Activated naive CD8-positive, alpha-beta T cell treated with anti-CD3 and anti-CD28 coated beads, Interleukin-2, amount 10 ng/mL, durations not matched to agents 7 days and 5 days (primary cell): Measurements from ENCODE around the gene ADH4. TPM values are rescaled to one million over a fixed set of nuclear protein-coding genes. Genes with fewer than 3 reads are reported as not detected.
"Not testable (repeated sequence)": the region's sequence is repeated elsewhere in the genome, so short reads cannot be mapped to it uniquely, and the experiment has no call there.

ENCODE experiments used
- ATAC-seq: fragments of 150-1000 bp; cut with Tn5 transposase; one replicate; pipeline ENCODE4 v1.10.0; 2021; ENCODE audit warnings: low read depth, moderate library complexity
- POLR2A ChIA-PET: fragments of 350-600 bp; sonication (Branson Sonifier 250); formaldehyde crosslinking; loops from one replicate; lab custom pipeline; 2021; ENCODE audit warnings: antibody characterized with exemption; lab: Charles Lee
- DNase-seq: peaks from one replicate; pipeline ENCODE4 v3.0.0; 2021
- H3K27ac Mint-ChIP-seq: one replicate; pipeline ENCODE4 v1.8.0; 2022; ENCODE audit warnings: mild to moderate bottlenecking, mixed read lengths
- H3K27me3 Mint-ChIP-seq: one replicate; pipeline ENCODE4 v1.8.0; 2022; ENCODE audit warnings: mild to moderate bottlenecking, moderate library complexity, mixed read lengths
- H3K36me3 Mint-ChIP-seq: one replicate; pipeline ENCODE4 v1.8.0; 2021; ENCODE audit warnings: mild to moderate bottlenecking, mixed read lengths
- H3K4me1 Mint-ChIP-seq: one replicate; pipeline ENCODE4 v1.8.0; 2021; ENCODE audit warnings: mixed read lengths
- H3K4me3 Mint-ChIP-seq: one replicate; pipeline ENCODE4 v1.8.0; 2022; ENCODE audit warnings: mild to moderate bottlenecking, moderate library complexity, mixed read lengths
- H3K9me3 Mint-ChIP-seq: one replicate; pipeline ENCODE4 v1.8.0; 2021; ENCODE audit warnings: mixed read lengths
- total RNA-seq, 2 experiments: library from RNA; stranded (reverse); gene quantifications; one replicate each; pipeline ENCODE4 v1.2.3, GENCODE V29; 2021

The ADH4 gene
- total RNA-seq, 2 experiments from 2014 or later, result not detected

DNA sequence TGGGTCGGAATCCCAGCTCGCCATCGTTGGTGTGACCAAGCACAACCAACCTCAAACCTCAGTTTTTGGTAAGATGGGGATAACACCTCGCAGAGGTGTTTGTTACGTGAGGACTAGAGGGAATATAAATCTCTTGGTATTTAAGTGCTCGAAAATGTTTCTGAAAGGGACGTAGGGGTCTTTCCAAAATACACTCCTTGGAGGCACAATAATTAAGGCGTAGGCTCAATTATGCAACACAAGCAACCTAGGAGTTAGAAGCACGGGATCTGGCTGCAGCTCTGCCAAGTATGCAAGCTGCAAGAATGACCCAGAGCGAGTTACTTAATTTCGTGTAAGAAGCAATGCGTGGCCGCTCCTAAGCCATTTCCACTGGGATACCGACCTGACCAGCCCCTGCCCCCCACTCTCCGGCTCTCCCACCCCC lies 56.1 kb downstream of the ADH4 start:
- peaks cover under 1% of the 10 kb centered on the region for H3K9me3 Mint-ChIP-seq
- H3K27ac Mint-ChIP-seq, result peak overlapping the region; percentile 98
- ATAC-seq (peak; percentile 25), DNase-seq (no peak)
- POLR2A ChIA-PET, result interaction anchor here (0.6 to 2.5 kb wide), 23 partner anchors 7 to 945 kb away, joined by 3 to 58 read pairs (median 4); partner anchors contain the start of genes DAPP1, DNAJB14, EIF4E and H2AZ1
- H3K36me3 Mint-ChIP-seq, result peaks cover 23% of the 10 kb centered on the region
- H3K4me1 Mint-ChIP-seq, result peaks cover 29% of the 10 kb centered on the region
- H3K27me3 Mint-ChIP-seq, result no peaks in the 10 kb centered on the region
- H3K4me3 Mint-ChIP-seq, result peak overlapping the region; percentile 95

DNA sequence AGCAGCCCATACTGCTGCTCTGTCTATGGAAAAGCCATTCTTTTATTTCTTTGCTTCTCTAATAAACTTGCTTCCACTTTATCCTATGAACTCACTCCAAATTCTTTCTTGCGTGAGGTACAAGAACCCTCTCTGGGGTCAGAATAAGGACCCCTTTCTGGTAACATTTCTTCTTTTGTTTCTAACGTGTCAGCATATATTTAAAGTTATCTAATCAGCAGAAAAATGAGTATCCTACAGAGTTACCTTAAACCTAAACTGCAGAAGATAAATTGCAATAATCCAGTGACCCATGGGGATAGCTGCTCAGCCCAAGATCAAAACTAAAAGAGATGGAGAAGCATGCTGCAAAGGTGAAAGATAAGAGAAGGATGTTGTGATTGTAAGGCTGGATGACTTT lies 59.5 kb downstream of the ADH4 start:
- H3K4me3 Mint-ChIP-seq, result no peak overlapping the region
- peaks cover 28% of the 10 kb centered on the region for H3K36me3 Mint-ChIP-seq
- H3K27ac Mint-ChIP-seq, result no peak overlapping the region
- ATAC-seq (no peak), DNase-seq (no peak)
- H3K9me3 Mint-ChIP-seq, result no peaks in the 10 kb centered on the region
- H3K4me1 Mint-ChIP-seq, result peaks cover 18% of the 10 kb centered on the region
- POLR2A ChIA-PET, result no interaction called here
- no peaks in the 10 kb centered on the region for H3K27me3 Mint-ChIP-seq

DNA sequence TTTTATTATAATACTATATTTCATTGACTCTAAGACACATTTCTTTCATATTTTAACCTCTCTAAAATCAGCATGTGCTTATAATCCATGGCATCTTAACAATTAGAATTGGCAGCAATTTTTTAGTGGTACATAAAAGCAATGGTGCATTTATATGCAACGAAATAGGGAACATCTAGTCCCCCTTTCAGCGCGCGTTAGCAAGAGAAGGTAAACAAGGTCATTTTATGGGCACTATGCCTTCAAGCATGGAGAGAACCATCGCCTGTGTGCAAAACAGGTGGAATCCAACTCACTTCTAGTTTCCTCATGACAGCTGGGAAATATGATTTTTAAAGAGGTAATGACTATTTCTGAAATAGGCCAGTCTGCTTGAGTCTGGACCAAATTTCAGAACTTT lies 61.9 kb downstream of the ADH4 start:
- DNase-seq (no peak), ATAC-seq (no peak)
- H3K4me1 Mint-ChIP-seq, result peaks cover 17% of the 10 kb centered on the region
- POLR2A ChIA-PET, result no interaction called here
- no peak overlapping the region for H3K27ac Mint-ChIP-seq
- H3K27me3 Mint-ChIP-seq, result no peaks in the 10 kb centered on the region
- peaks cover 37% of the 10 kb centered on the region for H3K36me3 Mint-ChIP-seq
- no peak overlapping the region for H3K4me3 Mint-ChIP-seq
- no peaks in the 10 kb centered on the region for H3K9me3 Mint-ChIP-seq

DNA sequence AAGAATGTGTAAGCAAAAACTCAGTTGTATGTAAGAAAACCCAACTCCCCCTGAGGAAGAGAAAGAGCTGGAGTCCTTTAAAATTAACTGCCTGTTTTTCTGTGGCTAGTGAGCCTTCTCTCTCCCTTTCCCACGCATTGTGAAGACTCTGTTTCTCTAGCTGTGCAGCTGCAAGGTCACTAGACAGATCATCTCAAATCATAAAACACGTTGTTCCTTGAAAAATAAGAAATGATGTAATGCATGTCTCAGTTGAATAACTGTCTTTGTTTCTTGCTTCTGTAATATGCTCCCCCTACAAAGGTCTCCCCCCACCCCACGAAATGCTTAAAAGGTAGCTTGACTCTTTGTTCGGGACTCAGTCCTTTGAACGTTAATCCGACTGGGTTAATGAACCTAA lies 63.2 kb downstream of the ADH4 start:
- ATAC-seq, DNase-seq, H3K27me3 Mint-ChIP-seq, H3K27ac Mint-ChIP-seq, H3K4me3 Mint-ChIP-seq, H3K9me3 Mint-ChIP-seq: not testable (repeated sequence)
- POLR2A ChIA-PET, result interaction anchor here (0.6 to 1.2 kb wide), 2 partner anchors 8 to 938 kb away, joined by 3 read pairs; partner anchors contain the start of genes ADH5 and STPG2
- peaks cover 38% of the 10 kb centered on the region for H3K36me3 Mint-ChIP-seq
- peaks cover 12% of the 10 kb centered on the region for H3K4me1 Mint-ChIP-seq

DNA sequence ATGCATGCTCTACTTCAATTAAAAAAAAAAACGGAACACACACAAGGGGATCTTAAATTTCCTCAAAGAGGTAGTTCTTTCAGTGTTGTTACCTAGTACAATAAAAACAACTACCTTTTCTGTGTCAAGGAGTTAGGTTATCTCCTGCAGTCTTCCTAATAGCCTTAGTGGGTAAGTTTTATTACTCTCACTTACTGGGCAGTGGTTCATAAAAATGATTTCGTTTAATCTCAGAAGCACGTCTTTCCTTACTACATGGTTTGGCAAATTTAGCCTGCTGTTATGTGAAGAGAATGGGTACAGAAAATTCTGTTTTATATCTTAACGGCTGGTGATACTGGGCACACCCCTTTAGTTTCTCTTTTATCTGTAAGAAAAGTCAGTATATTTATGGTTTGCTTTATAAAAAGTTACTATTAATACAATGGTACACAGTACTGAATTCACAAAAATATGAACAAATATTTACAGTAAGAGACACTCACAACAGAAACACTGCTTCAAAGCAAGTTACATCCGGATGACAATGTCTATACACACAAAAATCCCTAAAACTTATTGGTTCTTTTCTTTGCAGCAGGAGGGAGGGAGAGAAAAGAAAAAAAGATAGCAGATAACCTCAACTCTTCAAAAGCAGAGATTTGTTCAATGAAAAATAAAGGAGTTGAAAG lies 64.3 kb downstream of the ADH4 start:
- Mint-ChIP-seq H3K27ac (no peak overlapping the region), H3K9me3 (no peaks in the 10 kb centered on the region), H3K36me3 (peaks cover 31% of the 10 kb centered on the region), H3K27me3 (no peaks in the 10 kb centered on the region), H3K4me3 (no peak overlapping the region), H3K4me1 (peaks cover 4% of the 10 kb centered on the region)
- ATAC-seq (no peak), DNase-seq (no peak)
- POLR2A ChIA-PET, result interaction anchor here (1.2 kb wide), 1 partner anchor 936 kb away, joined by 3 read pairs; the partner anchor contains the start of gene STPG2

DNA sequence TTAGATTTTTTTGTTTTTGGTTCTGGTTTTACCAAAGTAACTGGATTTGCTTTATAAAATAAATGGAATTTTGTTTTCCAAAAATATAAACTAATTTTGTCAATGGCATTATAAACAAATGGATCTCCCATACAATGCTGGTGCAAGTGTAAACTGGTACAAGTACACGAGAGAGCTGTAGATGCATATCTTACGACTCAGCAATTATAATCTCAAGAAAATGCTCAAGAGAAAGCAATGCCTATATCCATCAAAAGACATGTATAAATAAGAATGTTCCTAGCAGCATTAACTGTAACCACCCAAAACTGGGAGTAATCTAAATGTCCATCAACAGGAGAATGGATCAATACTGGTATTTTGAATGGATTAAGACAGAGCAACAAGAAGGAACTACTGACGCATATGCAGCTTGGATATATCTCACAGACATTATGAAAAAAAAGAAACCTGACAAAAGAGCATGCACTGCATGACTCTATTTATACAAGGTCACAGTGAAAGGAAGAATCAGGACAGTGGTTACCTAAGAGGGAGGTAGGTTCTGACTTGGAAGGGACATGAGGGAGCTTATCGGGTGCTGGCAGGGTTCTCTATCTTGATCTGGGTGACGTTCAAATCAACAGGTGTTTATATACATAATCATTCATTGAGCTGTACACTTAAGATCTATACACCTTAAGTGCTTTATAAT lies 65.0 kb downstream of the ADH4 start:
- H3K36me3 Mint-ChIP-seq, result peaks cover 28% of the 10 kb centered on the region
- POLR2A ChIA-PET, result no interaction called here

DNA sequence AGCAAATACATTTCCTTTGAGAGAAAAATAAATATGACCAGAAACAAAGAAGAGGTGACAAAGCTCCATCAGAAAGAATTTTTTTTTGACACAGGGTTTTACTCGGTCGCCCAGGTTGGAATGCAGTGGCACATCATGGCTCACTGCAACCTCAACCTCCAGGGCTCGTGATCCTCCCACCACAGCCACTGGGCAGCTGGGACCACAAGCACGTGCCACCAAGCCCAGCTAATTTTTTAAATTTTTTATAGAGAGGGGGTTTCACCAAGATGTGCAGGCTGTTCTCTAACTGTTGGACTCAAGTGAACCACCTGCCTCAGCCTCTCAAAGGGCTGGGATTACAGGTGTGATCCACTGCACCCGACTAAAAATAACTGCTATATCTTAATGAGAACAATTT lies 65.8 kb downstream of the ADH4 start:
- H3K36me3 Mint-ChIP-seq, result peaks cover 26% of the 10 kb centered on the region
- POLR2A ChIA-PET, result interaction anchor here (0.8 kb wide), 1 partner anchor 10 kb away, joined by 4 read pairs; no protein-coding TSS in a partner anchor
- ATAC-seq, result no peak
- no peaks in the 10 kb centered on the region for H3K27me3 Mint-ChIP-seq
- DNase-seq, result no peak
- no peak overlapping the region for H3K27ac Mint-ChIP-seq
- no peak overlapping the region for H3K4me3 Mint-ChIP-seq
- H3K9me3 Mint-ChIP-seq, result no peaks in the 10 kb centered on the region
- H3K4me1 Mint-ChIP-seq, result peaks cover 4% of the 10 kb centered on the region

More for the DNA sequence above, 65.0 kb downstream of the ADH4 start:
- ATAC-seq (no peak), DNase-seq (no peak)
- H3K4me3 Mint-ChIP-seq, result no peak overlapping the region
- no peak overlapping the region for H3K27ac Mint-ChIP-seq
- H3K9me3 Mint-ChIP-seq, result no peaks in the 10 kb centered on the region
- H3K27me3 Mint-ChIP-seq, result no peaks in the 10 kb centered on the region
- peaks cover 4% of the 10 kb centered on the region for H3K4me1 Mint-ChIP-seq

DNA sequence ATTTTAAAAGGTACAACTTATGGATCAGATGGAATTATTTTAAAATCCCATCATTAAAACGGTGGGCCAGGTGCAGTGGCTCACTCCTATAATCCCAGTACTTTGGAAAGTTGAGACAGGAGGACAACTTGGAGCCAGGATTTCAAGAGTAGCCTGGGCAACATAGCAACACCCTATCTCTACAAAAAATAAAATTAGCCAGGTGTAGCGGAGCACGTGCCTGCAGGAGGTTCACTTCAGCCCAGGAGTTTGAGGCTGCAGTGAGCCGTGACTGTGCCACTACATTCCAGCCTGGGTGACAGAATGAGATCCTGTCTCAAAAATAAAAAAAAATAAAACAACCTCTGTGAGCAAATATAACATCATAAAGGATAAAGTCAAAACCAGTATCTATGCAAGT lies 66.9 kb downstream of the ADH4 start:
- Mint-ChIP-seq H3K36me3 (peaks cover 29% of the 10 kb centered on the region), H3K4me1 (peaks cover 4% of the 10 kb centered on the region), H3K4me3 (no peak overlapping the region), H3K27me3 (no peaks in the 10 kb centered on the region), H3K27ac (no peak overlapping the region), H3K9me3 (no peaks in the 10 kb centered on the region)
- POLR2A ChIA-PET, result interaction anchor here (0.6 kb wide), 1 partner anchor 808 kb away, joined by 3 read pairs; no protein-coding TSS in a partner anchor
- DNase-seq (no peak), ATAC-seq (no peak)

DNA sequence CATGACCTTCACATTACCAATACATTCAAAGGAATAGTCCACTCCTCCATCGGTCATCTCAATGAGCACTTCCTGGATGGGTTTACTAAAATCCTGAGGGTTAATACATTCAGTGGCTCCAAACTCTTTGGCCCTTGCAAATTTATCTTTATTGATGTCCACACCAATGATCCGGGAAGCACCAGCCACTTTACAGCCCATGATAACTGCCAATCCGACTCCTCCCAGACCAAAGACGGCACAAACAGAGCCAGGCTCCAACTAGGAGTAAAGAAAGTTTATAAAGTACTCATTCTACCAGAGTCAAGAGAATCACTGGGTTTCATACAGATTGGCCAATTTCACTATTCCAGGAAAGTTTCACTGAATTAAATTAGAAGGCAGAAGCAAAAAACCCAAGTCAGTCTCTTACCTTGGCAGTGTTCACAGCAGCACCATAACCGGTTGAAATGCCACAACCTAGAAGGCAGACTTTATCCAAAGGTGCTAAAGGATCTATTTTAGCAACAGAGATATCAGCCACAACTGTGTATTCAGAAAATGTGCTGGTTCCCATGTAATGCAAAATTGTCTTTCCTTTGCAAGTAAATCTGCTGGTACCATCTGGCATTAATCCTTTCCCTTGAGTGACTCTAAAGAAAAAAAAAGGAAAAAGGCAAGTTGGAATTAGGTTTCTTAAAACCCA lies 67.7 kb downstream of the ADH4 start:
- Mint-ChIP-seq H3K4me3 (no peak overlapping the region), H3K36me3 (peaks cover 30% of the 10 kb centered on the region), H3K9me3 (no peaks in the 10 kb centered on the region), H3K4me1 (peaks cover 3% of the 10 kb centered on the region), H3K27ac (no peak overlapping the region), H3K27me3 (no peaks in the 10 kb centered on the region)
- DNase-seq, result no peak
- ATAC-seq, result no peak
- POLR2A ChIA-PET, result interaction anchor here (0.9 kb wide), 1 partner anchor 20 kb away, joined by 3 read pairs; no protein-coding TSS in a partner anchor

DNA sequence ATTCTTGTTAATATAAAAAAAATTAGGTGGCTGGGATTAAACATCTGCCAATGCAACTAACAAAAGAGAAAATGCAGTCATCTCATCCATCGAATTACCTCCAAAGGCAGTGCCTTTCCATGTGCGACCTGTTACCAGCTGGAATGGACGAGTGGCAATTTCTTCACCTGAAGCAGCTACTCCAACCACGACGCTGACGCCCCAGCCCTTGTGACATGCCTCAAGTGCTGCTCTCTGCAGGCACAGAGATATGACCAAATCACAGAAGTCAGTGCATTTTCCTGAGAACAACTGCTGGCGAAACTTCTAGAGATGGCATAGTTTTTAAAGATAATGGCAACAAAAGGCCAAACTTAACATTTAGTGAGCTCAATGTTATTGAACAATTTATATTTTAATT lies 69.3 kb downstream of the ADH4 start:
- Mint-ChIP-seq H3K36me3 (peaks cover 30% of the 10 kb centered on the region), H3K27me3 (no peaks in the 10 kb centered on the region), H3K9me3 (no peaks in the 10 kb centered on the region), H3K27ac (no peak overlapping the region), H3K4me3 (no peak overlapping the region), H3K4me1 (peaks cover 3% of the 10 kb centered on the region)
- ATAC-seq (no peak), DNase-seq (no peak)
- POLR2A ChIA-PET, result interaction anchor here (0.6 to 1.6 kb wide), 2 partner anchors 13 to 113 kb away, joined by 4 to 5 read pairs; partner anchors contain the start of gene ADH5

Other genes starting within 250 kb of the ADH4 start
- 10 to 100 TPM; 77.5 to 88.6 TPM for gene EIF4E, start 215.2 kb downstream of the ADH4 start, total RNA-seq
- gene METAP1, start 148.6 kb downstream of the ADH4 start, total RNA-seq, result 10 to 100 TPM; 50.8 to 51.7 TPM
- gene ADH5, start 55.5 kb downstream of the ADH4 start, total RNA-seq, result 100 to 1,000 TPM in 1 of 2 experiments, 10 to 100 TPM in 1; 97.1 to 103 TPM
- gene ADH6, start 74.9 kb upstream of the ADH4 start, total RNA-seq, result not detected
- not detected for gene ADH1A, start 146.7 kb upstream of the ADH4 start, total RNA-seq
- gene ADH1B, start 177.1 kb upstream of the ADH4 start, total RNA-seq, result not detected
- not detected for gene ADH1C, start 208.4 kb upstream of the ADH4 start, total RNA-seq